GM19395 (cell line): ENCODE results near the gene BCAR3.
"Not testable (repeated sequence)": the region's sequence is repeated elsewhere in the genome, so short reads cannot be mapped to it uniquely, and the experiment has no call there.

Experiments
- ATAC-seq: cut with Tn5 transposase; IDR thresholded peaks from one replicate; pipeline ENCODE4 v1.9.1; 2021; ENCODE audit warnings: mild to moderate bottlenecking, moderate library complexity; ENCODE audit not compliant: unreplicated experiment

Gene BCAR3

DNA sequence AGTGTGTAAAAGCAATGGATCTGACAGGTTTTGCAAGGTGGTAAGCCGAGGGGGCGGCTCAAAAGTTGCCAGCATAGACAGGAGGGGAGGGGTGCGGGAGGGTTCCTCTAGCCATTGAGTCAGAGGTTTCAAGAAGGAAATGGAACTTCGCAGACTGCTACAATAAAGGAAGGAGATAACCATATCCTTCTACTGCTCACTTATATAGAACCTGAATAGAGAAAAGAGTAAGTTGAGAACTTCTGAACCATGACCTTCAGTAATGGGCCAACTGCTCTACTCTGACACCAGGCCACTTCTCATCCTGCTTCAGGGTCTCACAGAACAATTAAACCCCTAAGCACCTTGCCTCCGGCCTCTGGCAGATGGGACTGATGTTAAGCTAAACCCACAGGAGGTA, 26.3 kb upstream of the BCAR3 start:
- ATAC-seq = peak; percentile 75

DNA sequence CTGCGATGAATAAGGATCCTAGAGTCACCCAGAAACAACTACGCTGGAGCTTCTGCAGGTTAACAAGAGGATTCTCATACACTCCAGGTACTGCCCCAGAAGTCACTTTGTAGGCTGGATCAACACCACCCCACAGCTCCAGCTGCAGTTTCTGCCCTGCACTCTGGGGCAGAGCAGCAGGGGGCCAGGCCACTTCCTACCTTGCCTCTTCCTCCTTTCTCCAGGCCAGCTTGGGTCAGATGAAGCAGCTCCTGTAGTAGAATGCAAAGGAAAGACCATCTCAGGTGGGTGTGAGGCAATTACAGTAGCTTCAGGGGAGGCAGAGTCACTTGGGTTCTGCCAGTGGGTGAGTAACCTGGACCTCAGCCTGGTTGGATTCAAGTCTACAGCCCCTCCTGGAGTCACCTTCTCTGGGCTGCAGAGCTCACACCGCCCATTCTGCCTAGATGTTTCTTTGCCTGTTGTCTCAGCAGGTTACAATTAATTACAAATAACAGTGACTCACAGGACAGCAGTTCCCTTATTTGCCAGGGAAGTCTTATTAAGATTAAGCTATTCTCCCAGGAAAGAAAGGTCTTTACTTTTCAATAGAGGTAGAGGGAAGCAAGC, 24.4 kb upstream of the BCAR3 start:
- no peak for ATAC-seq

DNA sequence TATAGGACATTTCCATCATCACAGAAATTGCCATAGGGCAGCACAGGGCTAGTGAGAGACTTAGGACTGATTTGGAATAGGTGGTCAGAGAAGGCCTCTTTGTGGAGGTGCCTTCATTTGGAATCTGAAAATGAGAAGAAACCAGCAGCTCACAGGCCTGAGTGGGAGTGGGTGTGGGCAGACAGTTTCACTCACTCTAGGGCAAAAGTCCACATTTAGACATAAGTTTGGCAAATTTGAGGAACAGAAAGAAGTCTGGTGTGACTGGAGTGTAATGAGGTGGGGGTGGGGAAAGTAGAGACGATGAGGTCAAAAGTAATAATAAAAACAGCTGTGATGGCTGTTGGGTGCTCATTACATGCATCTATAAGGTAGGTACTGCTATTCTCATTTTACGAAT, 22.4 kb upstream of the BCAR3 start:
- peak; percentile 44 for ATAC-seq

DNA sequence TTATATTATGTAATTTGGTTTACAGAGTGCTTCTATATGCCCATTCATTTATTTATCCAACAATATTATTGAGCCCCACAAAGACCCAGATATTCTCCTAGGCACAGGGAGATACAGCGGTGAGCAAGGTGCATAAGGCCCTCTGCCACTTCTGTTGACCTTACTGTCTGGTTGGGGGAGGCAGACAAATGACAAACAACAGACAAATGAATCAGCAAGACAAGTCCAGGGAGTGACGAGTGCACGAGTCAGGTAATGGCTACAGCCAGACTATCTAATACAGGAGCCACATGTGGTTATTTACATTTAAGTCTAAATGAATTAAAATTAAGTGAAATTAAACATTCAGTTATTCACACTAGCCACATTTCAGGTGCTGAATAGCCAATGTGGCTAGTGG, 22.0 kb upstream of the BCAR3 start:
- peak; percentile 8 for ATAC-seq

DNA sequence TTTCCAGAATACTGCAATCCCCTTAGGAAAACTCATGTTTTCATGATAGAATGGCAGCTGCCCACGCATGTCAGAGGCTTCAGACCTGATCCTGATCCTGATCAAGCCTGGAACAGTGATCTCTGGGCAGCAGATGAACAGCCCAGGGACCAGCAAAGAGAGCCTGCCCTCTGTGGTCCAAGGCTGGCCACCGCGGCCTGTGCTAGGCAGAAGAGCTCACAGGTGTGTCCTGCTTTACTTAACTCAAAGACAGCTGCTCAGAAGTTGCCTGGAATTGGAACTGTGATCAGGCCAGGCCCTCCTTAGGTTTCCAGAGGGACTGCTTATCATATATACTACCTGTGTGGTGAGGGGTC, 21.2 kb upstream of the BCAR3 start:
- ATAC-seq = no peak

DNA sequence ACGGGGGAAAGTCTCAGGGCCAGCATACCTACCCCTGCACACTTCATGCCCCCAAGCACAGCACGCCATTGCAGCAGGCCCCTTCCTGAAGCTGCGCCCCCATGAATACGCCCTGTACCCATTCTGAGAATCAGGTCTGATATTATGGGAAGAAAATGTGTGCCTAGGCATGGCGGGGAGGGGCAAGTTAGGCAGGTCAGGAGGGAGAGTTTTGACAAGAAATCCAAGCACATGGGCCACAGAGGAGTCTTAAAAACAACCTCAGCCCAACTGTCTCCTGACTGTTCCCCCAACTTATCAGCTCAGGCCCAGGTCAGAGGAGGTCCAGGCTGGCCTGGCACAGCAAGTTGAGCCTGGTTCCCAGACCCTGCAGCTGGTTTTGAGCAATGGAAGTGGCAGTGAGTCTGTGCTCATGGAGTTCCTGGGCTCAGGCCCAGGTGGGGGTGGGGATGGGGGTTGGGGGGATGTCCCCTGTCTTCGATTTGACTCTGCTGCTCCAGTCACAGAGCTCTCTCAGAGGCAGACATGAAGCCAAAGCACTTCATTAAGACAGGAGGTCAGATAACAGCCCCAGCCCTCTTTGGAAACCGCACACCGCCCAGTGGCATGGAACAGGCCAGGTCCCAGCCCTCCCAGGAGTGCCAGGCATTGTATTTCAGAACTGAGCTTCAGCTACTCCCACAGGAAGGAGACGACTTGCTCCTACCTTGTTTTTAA, 20.6 kb upstream of the BCAR3 start:
- peak; percentile 23 for ATAC-seq

DNA sequence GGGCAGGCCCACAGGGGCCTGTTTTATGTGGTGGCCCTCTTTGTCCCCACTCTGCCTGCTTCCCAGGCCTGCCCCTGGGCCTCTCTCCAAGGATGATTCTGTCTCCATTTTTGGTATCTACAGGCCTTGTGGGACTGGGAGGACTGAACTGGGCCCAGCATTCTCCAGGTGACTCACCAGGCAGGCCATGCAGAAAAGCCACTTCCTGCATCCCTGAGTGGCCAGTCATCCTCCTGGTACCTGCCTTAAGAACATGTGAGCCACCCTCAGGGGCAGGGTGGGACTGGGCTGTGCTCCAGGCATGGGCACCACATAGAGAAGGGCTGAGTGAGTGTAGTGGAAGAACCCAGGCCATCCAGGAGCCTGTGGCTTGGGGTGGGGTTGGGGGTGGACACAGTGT, 20.0 kb upstream of the BCAR3 start:
- ATAC-seq = no peak

DNA sequence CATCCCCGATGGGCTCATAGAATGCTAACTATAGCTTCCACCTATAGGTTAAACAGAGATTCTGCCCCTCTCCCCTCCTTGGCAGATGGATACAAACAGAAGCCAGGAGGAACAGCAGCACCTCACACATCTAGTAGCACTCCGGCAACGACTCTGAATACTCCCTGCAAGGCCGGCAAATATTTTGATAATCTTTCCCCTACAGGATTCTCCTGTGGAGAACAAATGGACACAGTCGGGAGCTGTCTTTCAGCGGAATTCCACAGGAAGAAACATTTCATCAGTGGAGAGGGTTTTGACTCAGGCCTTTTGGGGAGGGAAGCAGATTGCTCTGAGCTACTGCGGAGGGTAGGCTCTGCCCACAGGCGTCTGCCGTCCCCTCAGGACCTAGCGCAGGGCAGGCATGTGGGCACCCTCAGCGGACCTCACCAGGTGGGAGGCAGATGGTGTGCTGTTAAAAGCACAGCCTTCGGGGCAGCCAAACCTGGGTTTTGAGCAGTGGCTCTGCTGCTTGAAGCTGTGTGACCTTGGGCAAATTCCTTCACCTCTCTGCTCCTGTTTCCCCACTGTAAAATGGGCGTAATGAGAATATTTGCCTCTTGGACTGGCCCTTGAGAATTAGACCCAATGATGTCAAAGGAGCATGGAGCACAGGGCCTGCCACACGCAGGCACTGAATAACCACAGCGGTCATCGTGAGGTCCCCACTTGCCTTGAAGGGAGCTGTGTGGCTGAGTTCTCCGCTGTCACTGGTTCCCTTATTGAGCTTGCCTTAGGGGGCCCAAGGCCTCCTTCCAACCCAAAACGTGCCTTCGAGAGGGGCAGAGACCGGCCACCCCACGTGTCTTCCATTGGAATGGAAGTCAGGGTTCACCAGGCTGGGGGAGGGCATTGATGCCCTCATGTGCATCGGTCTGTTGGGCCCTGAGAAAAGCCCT, 19.2 kb upstream of the BCAR3 start:
- ATAC-seq = no peak

DNA sequence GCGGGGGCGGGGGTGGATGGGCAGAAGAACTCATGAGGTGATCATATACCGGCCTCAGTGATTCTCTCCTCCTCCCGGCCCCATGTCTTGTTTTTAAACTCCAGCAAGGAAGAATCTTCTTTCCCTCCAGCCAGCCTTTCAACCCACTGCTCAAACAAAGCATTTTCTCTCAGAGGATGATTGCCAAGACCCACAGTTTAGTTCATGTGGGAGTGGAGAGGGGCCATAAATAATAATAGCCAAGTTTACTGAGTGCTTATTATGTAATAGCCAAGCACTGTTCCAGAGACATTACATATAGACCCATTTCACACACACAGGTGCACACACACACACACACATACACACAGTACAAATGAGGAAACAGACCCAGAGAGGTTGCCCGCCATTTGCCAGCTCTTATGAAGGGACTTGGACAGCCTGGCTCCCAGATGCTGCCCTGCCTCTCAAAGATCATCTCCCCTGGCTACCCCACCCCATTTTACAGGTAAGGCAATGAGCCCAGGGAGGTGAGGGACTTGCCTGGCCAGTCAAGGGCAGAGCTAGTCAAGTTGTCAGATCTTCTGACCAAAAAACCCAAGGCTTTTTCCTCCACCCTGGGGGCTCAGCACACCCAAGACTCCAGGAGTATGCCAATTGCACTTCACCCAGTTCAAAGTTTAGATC, 18.0 kb upstream of the BCAR3 start:
- no peak for ATAC-seq

DNA sequence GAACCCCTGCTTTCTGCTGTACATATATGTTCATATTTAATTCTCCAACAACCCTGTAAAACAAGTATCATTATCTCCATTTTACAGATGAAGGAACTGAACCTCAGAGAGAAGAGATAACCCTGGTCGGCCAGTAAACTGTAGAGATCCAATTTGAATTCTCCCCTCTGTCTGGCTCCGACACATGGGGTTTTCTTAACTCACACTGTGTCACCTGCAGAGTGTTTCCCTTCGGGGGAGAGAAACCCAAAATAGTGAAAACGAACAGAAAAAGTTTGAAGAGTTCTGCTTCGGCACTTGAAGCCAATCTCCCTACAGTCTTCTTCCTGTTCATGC, 17.4 kb upstream of the BCAR3 start:
- ATAC-seq = no peak

DNA sequence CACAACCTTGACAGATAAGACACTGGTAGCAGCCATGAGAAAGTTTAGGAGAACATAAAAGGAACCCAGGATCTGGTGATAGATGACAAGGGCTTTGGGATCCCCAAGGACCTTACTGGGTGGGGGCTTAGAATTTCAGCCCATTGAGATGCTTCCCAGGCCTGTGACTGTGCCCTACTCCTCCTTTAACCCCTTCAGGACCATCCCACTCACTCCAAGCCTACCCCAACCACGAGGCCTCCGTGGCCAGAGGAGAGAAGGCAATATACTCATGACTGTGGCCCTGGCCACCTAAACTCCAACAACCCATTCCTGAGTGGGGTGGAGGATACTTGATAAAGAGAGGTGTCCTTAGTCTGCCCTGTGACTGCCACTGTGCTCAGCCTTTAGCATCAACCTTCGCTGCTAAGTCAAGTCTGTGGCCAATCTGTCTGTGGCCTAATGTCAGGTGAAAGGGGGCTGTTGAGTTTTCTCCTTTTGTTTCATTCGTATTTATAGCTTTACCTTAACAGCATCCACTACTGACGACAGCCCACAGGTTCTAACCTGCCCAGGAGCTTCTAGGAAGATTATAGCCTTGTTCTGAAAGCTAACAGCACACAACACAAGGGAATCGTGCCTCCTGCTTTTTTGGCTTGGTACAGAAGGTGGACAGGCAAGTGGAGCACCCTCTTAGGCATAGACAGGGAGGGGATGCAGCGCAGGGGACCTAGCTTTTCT, 16.9 kb upstream of the BCAR3 start:
- no peak for ATAC-seq

DNA sequence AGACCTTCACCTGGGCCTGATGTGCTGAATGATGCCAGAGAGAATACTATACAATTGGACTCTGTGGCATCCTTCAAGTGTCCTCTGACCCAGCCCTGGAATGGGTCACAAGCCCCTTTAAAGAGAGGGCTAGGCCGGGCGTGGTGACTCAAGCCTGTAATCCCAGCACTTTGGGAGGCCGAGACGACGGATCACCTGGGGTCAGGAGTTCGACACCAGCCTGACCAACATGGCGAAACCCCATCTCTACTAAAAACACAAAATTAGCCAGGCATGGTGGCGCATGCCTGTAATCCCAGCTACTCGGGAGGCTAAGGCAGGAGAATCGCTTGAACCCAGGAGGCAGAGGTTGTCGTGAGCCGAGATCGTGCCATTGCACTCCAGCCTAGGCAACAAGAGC, 15.9 kb upstream of the BCAR3 start:
- not testable (repeated sequence) for ATAC-seq

DNA sequence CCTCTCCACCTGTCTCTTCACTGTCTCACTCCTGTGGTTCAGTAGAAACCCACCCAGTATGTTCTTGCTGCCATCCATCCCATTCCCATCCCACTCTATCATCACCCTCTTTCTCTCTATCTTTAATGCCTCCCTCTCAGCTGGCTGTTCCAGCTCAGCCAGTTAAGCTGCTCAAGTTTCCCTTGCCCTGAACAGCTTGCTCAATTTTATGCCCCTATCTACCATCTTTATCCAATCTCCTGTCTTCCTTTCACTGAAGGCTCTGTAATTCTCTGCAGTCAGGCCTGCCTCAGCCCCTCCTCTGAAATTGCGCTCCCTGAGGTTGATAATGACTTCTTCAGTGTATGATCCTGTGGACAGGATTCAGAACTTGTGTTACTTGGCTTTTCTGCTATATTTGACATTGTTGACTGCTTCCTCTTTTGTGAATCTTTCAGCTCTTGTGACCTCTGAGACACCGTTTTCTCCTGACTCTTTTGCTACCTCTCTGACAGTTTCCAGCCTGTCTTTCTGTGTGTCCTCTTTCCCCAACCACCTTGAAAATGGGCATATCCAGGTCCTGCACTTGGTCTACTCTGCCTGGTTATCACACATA, 13.9 kb upstream of the BCAR3 start:
- ATAC-seq = peak; percentile 44

DNA sequence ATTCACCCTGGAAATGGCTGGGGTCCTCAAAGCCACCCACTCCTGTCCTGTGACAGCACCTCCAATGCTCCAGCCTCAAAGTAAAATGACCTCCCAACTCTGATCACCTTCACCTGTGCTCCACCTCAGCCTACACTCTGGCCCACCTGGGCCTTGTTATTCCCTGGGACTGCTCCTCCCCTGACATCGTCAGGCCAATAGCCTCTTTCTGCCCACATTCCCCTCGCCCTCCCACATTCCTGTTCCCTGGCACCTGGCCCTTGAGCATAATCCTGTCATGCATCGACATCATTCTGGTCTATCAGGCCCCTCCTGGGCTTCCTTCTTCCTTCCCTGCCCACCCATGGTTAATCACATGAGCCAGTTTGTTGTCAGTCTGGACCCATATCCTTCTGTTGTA, 13.2 kb upstream of the BCAR3 start:
- ATAC-seq = no peak

DNA sequence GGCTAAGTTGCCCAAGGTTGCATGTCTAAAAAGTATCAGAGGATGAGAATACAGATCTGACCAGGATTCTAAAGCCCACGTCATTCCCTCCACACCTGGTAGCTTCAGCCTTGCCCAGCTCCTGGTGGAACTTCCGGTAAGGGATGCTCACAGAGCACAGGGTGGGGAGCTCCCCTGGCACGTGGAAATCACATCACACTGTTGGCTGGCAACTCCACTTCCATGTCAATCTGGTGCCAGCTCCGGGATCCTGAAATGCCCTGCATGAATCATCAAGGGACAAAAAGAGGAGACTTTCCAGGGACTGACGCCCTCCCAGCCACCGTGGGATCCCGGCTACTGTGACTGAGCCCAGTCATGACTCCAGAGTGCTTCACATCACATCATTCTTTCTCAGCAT, 12.4 kb upstream of the BCAR3 start:
- ATAC-seq = no peak

DNA sequence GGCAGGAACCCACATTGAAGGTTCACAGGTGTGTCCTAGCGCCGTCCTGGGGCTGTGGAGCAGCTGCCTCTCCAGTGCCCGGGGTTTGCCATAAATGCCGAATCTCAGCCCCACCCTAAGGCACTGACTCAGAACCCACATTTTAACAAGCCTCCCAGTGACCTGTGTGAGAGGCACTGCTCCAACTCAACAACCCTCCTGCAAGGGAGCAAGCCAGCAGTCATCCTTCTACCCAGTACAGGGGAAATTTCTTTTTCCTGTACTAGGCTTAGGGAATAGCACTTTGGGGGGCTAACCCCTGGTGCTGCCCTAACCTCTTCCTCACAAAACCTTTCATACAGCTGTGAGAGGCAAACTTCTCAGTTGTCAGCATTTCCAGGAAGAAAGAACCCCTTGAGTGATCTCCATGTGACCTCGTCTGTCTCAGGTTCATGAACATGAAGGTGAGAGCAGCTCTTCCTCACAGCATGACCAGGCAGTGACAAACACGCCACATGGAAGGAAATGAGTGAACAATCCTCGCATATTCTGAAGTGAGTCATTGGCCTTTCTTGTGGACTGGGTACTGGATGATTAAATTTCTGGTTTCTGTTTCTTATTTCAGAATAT, 11.4 kb upstream of the BCAR3 start:
- ATAC-seq = peak; percentile 80

DNA sequence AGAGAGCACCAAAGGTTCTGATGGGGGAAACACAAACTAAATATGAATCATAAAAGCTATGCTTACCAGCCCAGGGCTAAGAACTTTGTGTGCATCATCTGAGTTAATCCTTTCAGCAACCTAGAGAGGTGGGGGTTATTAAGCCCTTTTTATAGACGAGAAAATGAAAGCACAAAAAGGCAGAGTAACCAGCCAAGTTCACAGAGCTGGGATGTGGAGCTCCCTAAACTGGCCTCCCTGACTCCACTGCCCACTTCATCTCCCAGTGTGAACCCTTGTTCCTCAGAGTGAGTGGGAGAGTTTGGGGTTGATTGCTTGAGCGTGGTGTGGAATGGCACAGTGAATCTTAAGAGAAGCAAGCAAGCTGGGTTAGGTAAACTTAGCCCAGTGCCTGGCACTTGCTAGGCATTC, 10.8 kb upstream of the BCAR3 start:
- ATAC-seq = no peak

DNA sequence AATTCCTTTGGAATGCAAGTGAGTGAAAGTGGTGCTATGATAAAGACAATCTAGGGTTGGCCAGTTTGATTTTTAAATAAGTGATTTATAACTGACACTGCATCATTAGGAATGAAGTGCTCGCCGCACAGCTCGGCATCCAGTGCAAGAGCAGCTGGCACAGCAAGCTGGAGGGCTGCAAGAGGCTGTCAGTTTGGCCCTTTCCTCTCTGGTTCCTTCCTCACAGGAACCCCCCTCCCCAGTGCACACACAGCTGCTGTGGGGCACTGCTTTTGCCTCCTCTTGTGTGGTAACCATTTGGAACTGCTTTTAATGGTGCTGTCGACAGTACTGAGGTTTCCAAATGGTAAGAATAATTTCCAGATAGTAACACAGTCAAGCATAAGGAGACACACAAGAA, 10.4 kb upstream of the BCAR3 start:
- ATAC-seq = no peak

DNA sequence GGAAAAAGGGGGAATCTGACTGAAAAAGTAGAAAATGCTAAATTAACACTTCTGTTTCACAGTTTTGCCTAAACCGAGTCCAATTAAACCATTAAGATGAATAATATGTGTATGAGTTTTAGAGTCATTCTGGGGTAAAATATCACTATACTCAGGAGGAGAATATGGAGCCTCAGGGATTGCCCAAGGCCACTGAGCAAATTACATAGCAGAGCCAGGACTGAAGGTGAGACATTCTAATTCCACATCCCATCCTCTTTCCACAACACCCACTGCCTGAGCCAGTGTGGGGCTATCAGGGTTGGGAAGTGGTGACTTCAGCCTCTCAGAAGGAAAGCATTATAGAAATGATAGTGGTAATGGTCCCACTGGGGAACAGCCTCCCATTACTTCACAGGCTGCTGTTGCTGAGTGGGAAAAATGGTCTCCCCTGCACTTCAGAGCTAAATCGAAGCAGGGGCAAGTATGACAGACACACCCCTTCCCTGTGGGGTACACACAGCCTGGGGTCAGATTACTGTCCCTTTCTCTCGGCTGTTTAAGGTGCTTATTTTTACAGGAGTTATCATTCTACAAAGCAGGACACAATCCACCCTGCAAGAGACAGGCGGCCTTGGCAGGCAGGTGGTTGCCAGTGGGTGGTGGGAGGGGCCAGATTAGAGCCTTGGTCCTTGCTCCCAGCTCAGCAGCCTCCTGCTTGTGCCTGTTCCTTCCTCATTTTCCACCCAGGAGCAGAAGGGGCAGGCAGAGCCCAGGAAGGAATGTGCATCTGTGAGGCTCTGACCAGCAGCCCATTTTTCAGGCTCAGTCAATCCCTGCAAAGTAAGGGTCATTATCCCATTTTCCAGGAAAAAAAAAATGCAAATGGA, 9.5 kb upstream of the BCAR3 start:
- ATAC-seq = no peak
